Epithelial cell of esophagus (primary cell): ENCODE measurements around the gene HPSE2.

Experiments
- DNase-seq: peaks from one replicate; pipeline ENCODE4 v3.0.0; 2010; ENCODE audit warnings: low read depth
- H3K4me3 ChIP-seq: 2 replicates; pipeline ENCODE4 v1.5.1; 2011; ENCODE audit warnings: mild to moderate bottlenecking, low read length, control low read depth
- CTCF ChIP-seq: IDR thresholded peaks from 2 replicates; pipeline ENCODE4 v1.5.1; 2011; ENCODE audit warnings: low read depth, mild to moderate bottlenecking, low read length, control low read depth, inconsistent platforms; ENCODE audit not compliant: insufficient read depth; ENCODE audit errors: missing control alignments

The HPSE2 gene

DNA sequence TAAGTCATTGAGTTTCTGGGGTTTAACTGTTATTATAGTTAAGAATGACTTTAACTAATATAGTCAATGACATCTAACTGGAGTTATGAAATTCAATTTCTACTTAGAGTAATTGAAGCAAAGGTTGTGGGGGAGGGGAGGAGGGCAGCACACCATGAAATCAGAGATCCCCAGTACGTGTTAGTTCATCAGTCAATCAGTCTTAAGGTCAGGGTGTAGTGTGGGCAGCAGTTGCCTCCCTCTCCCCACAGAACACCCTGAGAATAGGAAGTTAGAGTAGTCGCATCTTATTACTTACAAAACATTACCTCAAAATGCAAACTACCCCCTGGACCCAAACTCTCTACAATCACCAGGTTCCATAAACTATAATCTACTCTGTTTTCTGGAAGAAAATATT, 781.9 kb downstream of the HPSE2 start:
- no peak for DNase-seq
- no peak overlapping the region for H3K4me3 ChIP-seq
- TF ChIP-seq CTCF, result no peak

DNA sequence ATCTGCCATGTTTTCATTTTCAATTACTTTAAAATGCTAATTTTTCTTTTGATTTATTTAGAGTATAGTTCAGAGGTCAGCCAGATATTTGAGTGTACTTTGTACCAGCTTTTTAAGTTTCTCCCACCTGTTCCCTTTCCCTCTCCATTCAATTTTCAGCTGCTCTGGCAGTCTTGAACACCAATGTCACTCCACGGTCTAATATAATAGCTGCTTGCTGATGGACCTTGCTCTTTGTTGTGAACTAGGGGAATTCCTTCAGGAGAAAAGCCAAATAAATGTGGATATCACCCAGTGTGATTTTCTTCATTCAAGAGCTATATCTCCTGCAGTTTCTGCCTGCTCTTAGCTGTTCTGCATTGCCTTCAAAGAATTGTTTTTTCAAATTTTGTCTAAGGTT, 785.0 kb downstream of the HPSE2 start:
- no peak overlapping the region for H3K4me3 ChIP-seq
- TF ChIP-seq CTCF, result no peak
- DNase-seq, result no peak

DNA sequence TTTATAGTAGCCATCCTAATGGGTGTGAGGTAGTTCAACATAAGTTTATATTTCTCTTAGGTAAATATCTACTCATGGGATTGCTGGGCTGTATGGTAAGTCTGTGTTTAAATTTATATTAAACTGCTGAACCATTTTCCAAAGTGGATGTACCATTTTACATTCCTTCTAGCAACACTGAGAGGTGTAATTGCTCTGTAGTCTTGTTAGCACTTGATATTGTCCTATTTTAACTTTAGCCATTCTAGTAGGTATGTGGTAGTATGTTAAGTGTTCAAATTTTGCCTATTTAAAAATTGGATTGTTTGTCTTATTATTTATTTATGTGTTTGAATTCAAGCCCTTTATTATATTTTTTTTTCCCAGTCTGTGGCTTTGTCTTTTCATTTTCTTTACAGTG, 786.4 kb downstream of the HPSE2 start:
- no peak for DNase-seq
- TF ChIP-seq CTCF, result no peak
- H3K4me3 ChIP-seq, result no peak overlapping the region

DNA sequence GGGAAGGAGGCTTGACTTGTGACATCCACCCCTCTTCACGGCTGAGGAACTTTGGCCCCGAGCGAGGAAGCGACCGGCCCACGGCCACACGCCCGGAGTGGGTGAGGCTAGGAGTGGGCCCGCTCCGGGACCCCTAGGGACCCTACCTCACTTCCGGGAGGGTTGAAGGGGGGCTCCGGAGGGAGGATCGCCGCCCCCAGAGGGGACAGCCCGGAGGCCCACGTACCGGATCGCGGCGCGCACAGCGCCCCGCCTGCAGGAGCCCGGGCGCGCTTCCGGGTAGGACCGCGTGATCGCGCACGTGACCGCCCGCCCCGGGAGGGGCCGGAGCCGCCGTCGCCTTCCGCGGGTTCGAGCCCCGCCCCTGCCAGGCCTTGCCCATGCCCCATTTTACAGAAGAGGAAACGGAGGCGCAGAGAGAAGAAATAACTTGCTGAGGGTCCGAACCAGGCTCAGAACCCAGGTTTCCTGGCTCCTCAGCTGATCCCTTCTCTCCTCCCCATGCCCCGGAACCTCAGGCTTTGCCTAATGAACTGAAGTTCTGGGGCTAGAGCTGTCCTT, 788.9 kb downstream of the HPSE2 start, which contains the start of gene HPS1:
Gene HPS1 (minus strand): TSS at position 275 of the 561 bp plus-strand sequence. CDS start 3,695 bp downstream, outside the sequence.
- DNase-seq, result peak; percentile 65

DNA sequence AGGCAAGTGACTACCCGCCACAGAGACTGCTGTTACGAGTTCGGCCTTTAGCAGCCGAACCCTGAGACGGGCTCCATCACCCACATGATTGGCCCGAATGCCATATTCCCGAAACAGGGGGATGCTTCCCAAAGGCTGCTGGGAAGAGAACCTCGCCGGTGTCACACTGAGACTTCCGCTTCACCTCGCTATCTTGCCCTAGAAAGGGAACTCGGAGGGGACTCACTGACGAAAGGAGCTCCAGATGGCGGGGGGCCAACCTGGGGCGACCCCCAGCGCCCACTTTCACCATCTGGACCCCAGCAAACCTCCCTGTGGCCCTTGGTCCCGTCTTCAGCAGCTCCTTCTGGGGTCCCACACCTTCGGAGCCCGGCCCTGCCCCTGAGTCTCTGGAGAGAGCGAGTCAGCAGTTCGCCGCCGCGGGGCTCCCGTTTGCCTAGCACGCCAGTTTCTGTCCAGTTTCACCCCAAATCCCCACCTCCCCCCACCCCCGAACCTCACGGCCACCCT, 789.4 kb downstream of the HPSE2 start:
- peak; percentile 33 for DNase-seq
- no peak for TF ChIP-seq CTCF
- H3K4me3 ChIP-seq, result peak overlapping the region; percentile 86

More for the DNA sequence above, 788.9 kb downstream of the HPSE2 start, which contains the start of gene HPS1:
- no peak for TF ChIP-seq CTCF
- H3K4me3 ChIP-seq, result peak within 1 kb of the TSS; percentile 86

- no peak for TF ChIP-seq CTCF
- H3K4me3 ChIP-seq, result no peak overlapping the region
- DNase-seq, result no peak
Observed at GRCh38 chr10:98445200-98445812, 790.3 kb downstream of the HPSE2 start.
